ENCODE measurements around the gene POLN. TPM values are rescaled to one million over a fixed set of nuclear protein-coding genes. Genes with fewer than 3 reads are reported as not detected.

POLN gene
- total and polyA plus RNA-seq, 2 experiments from 2014 or later, result 1.8 to 4.0 TPM

DNA sequence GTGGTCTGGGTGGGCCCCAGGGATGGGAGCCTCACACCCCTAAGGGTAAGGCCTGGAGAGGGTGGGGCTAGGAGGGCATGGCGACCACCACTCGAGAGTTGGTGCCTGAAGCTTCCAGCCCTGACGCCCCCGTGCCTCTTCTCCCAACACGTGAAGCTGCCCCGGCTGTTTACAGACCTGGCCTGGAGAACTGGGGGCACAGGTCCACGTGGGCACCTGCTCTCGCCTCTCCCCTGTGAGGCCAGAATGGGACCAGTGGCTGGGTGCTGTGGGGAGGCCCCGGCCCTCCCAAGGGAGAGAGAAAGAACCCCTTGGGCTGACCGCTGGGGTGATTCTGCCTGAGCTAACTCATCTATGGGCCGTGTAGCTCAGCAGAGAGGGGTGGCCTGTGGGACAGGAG lies 167.3 kb downstream of the POLN start:
- DNase-seq (ENCODE audit: low spot score), result no peak
- peaks cover 9% of the 10 kb centered on the region for H3K4me1 Mint-ChIP-seq
- Histone ChIP-seq H3F3A (replicated peaks; ENCODE audit: low read depth) (no peaks in the 10 kb centered on the region), H3K27ac (ENCODE audit: low read depth) (no peak overlapping the region), H3K9me2 (ENCODE audit: insufficient read depth) (no peaks in the 10 kb centered on the region), H4K20me1 (replicated peaks; ENCODE audit: insufficient read depth) (no peaks in the 10 kb centered on the region), H3K4me1 (ENCODE audit: insufficient read depth) (no peaks in the 10 kb centered on the region), H2AFZ (no peak overlapping the region), H3K79me2 (replicated peaks; ENCODE audit: insufficient read depth) (no peaks in the 10 kb centered on the region), H3K27me3 (ENCODE audit: insufficient read depth) (no peaks in the 10 kb centered on the region), H3K4me3 (no peak overlapping the region), H3K4me2 (no peak overlapping the region), H3K36me3 (ENCODE audit: insufficient read depth) (no peaks in the 10 kb centered on the region)
- no peak overlapping the region for H3K27ac Mint-ChIP-seq
- no peaks in the 10 kb centered on the region; the same call in 2 of the 3 replicates for H3K36me3 Mint-ChIP-seq (ENCODE audit: low read depth)
- no peak for ATAC-seq
- TF ChIP-seq ZNF114 (CRISPR knock-in tag; IDR thresholded peaks at IDR 0.05) (no peak), EZH2phosphoT487 (IDR thresholded peaks at IDR 0.05; ENCODE audit: unreplicated experiment) (no peak), JUNB (IDR thresholded peaks at IDR 0.05; ENCODE audit: unreplicated experiment) (no peak), NANOG (IDR thresholded peaks at IDR 0.05; ENCODE audit: borderline replicate concordance) (no peak)
- TF ChIP-seq, protein P1, sequence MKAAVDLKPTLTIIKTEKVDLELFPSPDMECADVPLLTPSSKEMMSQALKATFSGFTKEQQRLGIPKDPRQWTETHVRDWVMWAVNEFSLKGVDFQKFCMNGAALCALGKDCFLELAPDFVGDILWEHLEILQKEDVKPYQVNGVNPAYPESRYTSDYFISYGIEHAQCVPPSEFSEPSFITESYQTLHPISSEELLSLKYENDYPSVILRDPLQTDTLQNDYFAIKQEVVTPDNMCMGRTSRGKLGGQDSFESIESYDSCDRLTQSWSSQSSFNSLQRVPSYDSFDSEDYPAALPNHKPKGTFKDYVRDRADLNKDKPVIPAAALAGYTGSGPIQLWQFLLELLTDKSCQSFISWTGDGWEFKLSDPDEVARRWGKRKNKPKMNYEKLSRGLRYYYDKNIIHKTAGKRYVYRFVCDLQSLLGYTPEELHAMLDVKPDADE (IDR thresholded peaks at IDR 0.05), result no peak
- TF ChIP-seq, protein P2, sequence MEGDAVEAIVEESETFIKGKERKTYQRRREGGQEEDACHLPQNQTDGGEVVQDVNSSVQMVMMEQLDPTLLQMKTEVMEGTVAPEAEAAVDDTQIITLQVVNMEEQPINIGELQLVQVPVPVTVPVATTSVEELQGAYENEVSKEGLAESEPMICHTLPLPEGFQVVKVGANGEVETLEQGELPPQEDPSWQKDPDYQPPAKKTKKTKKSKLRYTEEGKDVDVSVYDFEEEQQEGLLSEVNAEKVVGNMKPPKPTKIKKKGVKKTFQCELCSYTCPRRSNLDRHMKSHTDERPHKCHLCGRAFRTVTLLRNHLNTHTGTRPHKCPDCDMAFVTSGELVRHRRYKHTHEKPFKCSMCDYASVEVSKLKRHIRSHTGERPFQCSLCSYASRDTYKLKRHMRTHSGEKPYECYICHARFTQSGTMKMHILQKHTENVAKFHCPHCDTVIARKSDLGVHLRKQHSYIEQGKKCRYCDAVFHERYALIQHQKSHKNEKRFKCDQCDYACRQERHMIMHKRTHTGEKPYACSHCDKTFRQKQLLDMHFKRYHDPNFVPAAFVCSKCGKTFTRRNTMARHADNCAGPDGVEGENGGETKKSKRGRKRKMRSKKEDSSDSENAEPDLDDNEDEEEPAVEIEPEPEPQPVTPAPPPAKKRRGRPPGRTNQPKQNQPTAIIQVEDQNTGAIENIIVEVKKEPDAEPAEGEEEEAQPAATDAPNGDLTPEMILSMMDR (conservative IDR thresholded peaks at IDR 0.05; ENCODE audit: low read depth in 2 of 2), result no peak
- peaks cover 7% of the 10 kb centered on the region for H3K27me3 Mint-ChIP-seq (ENCODE audit: insufficient read depth, low read depth, poor library complexity)
- H3K4me3 Mint-ChIP-seq, result no peak overlapping the region
- H3K9me3 Mint-ChIP-seq, result no peaks in the 10 kb centered on the region

DNA sequence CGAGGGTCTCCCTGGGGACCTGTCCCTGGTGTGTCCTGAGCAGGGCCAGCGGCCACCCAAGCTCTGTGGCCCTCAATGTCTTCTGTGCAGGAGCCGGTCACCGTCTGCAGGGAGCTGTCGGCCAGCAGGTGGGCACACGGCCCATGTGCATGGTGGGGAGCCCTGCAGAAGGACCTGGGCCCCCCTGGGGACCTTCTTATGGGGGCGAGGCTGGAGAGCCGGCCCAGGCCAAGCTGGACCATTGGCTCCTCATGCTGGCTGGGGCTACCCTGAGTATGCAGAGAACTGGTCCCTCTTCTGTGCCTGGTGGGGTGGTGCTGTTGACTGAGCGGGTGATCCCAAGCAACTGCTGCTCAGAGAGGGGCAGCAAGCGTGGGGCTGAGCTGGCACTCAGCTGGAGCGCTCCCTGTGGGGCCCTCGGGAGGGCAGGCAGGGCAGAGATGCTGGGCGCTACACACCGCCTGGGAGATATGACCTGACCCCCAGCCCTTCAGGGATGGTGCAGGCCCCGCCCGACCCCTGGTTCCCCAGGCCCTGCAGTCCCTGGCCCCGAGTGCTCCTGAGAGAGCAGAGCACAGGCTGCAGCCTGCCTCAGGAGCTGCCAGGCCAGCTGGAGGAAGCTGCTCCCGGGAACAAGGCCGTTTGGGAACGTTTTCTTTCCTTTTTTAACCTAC lies 168.0 kb downstream of the POLN start:
- H3K4me1 ChIP-seq (ENCODE audit: insufficient read depth), result no peaks in the 10 kb centered on the region
- Mint-ChIP-seq H3K27me3 (ENCODE audit: insufficient read depth, low read depth, poor library complexity) (peaks cover 5% of the 10 kb centered on the region), H3K9me3 (no peaks in the 10 kb centered on the region), H3K36me3 (ENCODE audit: low read depth) (no peaks in the 10 kb centered on the region), H3K27ac (no peak overlapping the region), H3K4me3 (no peak overlapping the region), H3K4me1 (peaks cover 9% of the 10 kb centered on the region)
- no peaks in the 10 kb centered on the region for H3K9me2 ChIP-seq (ENCODE audit: insufficient read depth)
- no peaks in the 10 kb centered on the region for H3K36me3 ChIP-seq (ENCODE audit: insufficient read depth)
- no peaks in the 10 kb centered on the region for H3K79me2 ChIP-seq (replicated peaks; ENCODE audit: insufficient read depth)
- ATAC-seq, result no peak
- H3K27ac ChIP-seq (ENCODE audit: low read depth), result no peak overlapping the region
- no peak overlapping the region for H3K4me2 ChIP-seq
- H3F3A ChIP-seq (replicated peaks; ENCODE audit: low read depth), result no peaks in the 10 kb centered on the region
- H4K20me1 ChIP-seq (replicated peaks; ENCODE audit: insufficient read depth), result no peaks in the 10 kb centered on the region
- DNase-seq (ENCODE audit: low spot score), result no peak
- H2AFZ ChIP-seq, result no peak overlapping the region
- H3K4me3 ChIP-seq, result no peak overlapping the region
- H3K27me3 ChIP-seq (ENCODE audit: insufficient read depth), result no peaks in the 10 kb centered on the region
- no peak for TF ChIP-seq JUNB (IDR thresholded peaks at IDR 0.05; ENCODE audit: unreplicated experiment)
- TF ChIP-seq, protein P2 (conservative IDR thresholded peaks at IDR 0.05; ENCODE audit: low read depth in 2 of 2), result no peak
- no peak for TF ChIP-seq EZH2phosphoT487 (IDR thresholded peaks at IDR 0.05; ENCODE audit: unreplicated experiment)
- TF ChIP-seq STAT1 (IDR thresholded peaks at IDR 0.05; ENCODE audit: unreplicated experiment), result no peak
- TF ChIP-seq POLR2AphosphoS5 (IDR thresholded peaks at IDR 0.05; ENCODE audit: low read depth), result no peak
- TF ChIP-seq, protein P1 (IDR thresholded peaks at IDR 0.05), result no peak
- TF ChIP-seq, protein P3, sequence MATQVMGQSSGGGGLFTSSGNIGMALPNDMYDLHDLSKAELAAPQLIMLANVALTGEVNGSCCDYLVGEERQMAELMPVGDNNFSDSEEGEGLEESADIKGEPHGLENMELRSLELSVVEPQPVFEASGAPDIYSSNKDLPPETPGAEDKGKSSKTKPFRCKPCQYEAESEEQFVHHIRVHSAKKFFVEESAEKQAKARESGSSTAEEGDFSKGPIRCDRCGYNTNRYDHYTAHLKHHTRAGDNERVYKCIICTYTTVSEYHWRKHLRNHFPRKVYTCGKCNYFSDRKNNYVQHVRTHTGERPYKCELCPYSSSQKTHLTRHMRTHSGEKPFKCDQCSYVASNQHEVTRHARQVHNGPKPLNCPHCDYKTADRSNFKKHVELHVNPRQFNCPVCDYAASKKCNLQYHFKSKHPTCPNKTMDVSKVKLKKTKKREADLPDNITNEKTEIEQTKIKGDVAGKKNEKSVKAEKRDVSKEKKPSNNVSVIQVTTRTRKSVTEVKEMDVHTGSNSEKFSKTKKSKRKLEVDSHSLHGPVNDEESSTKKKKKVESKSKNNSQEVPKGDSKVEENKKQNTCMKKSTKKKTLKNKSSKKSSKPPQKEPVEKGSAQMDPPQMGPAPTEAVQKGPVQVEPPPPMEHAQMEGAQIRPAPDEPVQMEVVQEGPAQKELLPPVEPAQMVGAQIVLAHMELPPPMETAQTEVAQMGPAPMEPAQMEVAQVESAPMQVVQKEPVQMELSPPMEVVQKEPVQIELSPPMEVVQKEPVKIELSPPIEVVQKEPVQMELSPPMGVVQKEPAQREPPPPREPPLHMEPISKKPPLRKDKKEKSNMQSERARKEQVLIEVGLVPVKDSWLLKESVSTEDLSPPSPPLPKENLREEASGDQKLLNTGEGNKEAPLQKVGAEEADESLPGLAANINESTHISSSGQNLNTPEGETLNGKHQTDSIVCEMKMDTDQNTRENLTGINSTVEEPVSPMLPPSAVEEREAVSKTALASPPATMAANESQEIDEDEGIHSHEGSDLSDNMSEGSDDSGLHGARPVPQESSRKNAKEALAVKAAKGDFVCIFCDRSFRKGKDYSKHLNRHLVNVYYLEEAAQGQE (IDR thresholded peaks at IDR 0.05; ENCODE audit: unreplicated experiment), result no peak
- no peak for TF ChIP-seq EZH2 (IDR thresholded peaks at IDR 0.05; ENCODE audit: low read depth, unreplicated experiment)
